ENCODE data around the gene TMEM61.

- TF ChIP-seq EP300 (IDR thresholded peaks at IDR 0.05) (no peak), POLR2A (IDR thresholded peaks at IDR 0.05) (no peak), POLR2AphosphoS5 (IDR thresholded peaks at IDR 0.05) (no peak)
- TF ChIP-seq, protein P1, sequence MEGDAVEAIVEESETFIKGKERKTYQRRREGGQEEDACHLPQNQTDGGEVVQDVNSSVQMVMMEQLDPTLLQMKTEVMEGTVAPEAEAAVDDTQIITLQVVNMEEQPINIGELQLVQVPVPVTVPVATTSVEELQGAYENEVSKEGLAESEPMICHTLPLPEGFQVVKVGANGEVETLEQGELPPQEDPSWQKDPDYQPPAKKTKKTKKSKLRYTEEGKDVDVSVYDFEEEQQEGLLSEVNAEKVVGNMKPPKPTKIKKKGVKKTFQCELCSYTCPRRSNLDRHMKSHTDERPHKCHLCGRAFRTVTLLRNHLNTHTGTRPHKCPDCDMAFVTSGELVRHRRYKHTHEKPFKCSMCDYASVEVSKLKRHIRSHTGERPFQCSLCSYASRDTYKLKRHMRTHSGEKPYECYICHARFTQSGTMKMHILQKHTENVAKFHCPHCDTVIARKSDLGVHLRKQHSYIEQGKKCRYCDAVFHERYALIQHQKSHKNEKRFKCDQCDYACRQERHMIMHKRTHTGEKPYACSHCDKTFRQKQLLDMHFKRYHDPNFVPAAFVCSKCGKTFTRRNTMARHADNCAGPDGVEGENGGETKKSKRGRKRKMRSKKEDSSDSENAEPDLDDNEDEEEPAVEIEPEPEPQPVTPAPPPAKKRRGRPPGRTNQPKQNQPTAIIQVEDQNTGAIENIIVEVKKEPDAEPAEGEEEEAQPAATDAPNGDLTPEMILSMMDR (IDR thresholded peaks at IDR 0.05): no peak
Measured at GRCh38 chr1:54951810-54952226, 28.6 kb upstream of the TMEM61 start.
